ENCODE measurements around the gene SFPQ.
"Not testable (repeated sequence)": the region's sequence is repeated elsewhere in the genome, so short reads cannot be mapped to it uniquely, and the experiment has no call there.

The SFPQ gene

GRCh38 chr1:35192853-35193664 is at the start of gene SFPQ:
TSS of gene SFPQ (minus strand) at chr1:35193145. CDS start at chr1:35193049, 96 bp downstream.
- peak; percentile 83 to 97 (median 91) for DNase-seq (ENCODE audit: low read depth in 4 of 4, low spot score in 1 of 4)

GRCh38 chr1:35236772-35237171 is 43.8 kb upstream of the SFPQ start:
- not testable (repeated sequence) for DNase-seq (ENCODE audit: low read depth in 4 of 4, low spot score in 1 of 4)

- no peak for DNase-seq (ENCODE audit: low read depth in 4 of 4, low spot score in 1 of 4)
Observed at GRCh38 chr1:35231287-35231686, 38.3 kb upstream of the SFPQ start.

- DNase-seq (ENCODE audit: low read depth in 4 of 4, low spot score in 1 of 4), result no peak
Observed at GRCh38 chr1:35229587-35230360, 36.8 kb upstream of the SFPQ start.

GRCh38 chr1:35226546-35226945 is 33.6 kb upstream of the SFPQ start:
- no peak for DNase-seq (ENCODE audit: low read depth in 4 of 4, low spot score in 1 of 4)

- DNase-seq (ENCODE audit: low read depth in 4 of 4, low spot score in 1 of 4), result no peak
Observed at GRCh38 chr1:35223084-35223630, 30.2 kb upstream of the SFPQ start.

GRCh38 chr1:35222322-35223083 is 29.6 kb upstream of the SFPQ start:
- no peak for DNase-seq (ENCODE audit: low read depth in 4 of 4, low spot score in 1 of 4)

- no peak for DNase-seq (ENCODE audit: low read depth in 4 of 4, low spot score in 1 of 4)
Observed at GRCh38 chr1:35220976-35221375, 28.0 kb upstream of the SFPQ start.

- no peak for DNase-seq (ENCODE audit: low read depth in 4 of 4, low spot score in 1 of 4)
Observed at GRCh38 chr1:35215346-35215745, 22.4 kb upstream of the SFPQ start.

GRCh38 chr1:35211120-35211414 is 18.1 kb upstream of the SFPQ start:
- no peak for DNase-seq (ENCODE audit: low read depth in 4 of 4, low spot score in 1 of 4)

- no peak for DNase-seq (ENCODE audit: low read depth in 4 of 4, low spot score in 1 of 4)
Observed at GRCh38 chr1:35210321-35211119, 17.6 kb upstream of the SFPQ start.

GRCh38 chr1:35203295-35203694 is 10.3 kb upstream of the SFPQ start:
- no peak for DNase-seq (ENCODE audit: low read depth in 4 of 4, low spot score in 1 of 4)

- peak; percentile 41 to 49 (median 46) for DNase-seq (ENCODE audit: low read depth in 4 of 4, low spot score in 1 of 4)
Observed at GRCh38 chr1:35202048-35202719, 9.2 kb upstream of the SFPQ start.

GRCh38 chr1:35201631-35202030 is 8.7 kb upstream of the SFPQ start:
- DNase-seq (ENCODE audit: low read depth in 4 of 4, low spot score in 1 of 4), result no peak

GRCh38 chr1:35192056-35192852 is 691 bp downstream of the SFPQ start:
- peak; percentile 81 to 87 (median 82) for DNase-seq (ENCODE audit: low read depth in 4 of 4, low spot score in 1 of 4)

- no peak for DNase-seq (ENCODE audit: low read depth in 4 of 4, low spot score in 1 of 4)
Observed at GRCh38 chr1:35191429-35192055, 1.4 kb downstream of the SFPQ start.

GRCh38 chr1:35190784-35191183 is 2.2 kb downstream of the SFPQ start:
- DNase-seq (ENCODE audit: low read depth in 4 of 4, low spot score in 1 of 4), result no peak

- no peak for DNase-seq (ENCODE audit: low read depth in 4 of 4, low spot score in 1 of 4)
Observed at GRCh38 chr1:35188578-35189392, 4.2 kb downstream of the SFPQ start.

Measured in stimulated activated CD4-positive, alpha-beta T cell treated with anti-CD3 and anti-CD28 coated beads, Interleukin-1b, Interleukin-23, amount 100 ng/mL, for 24 hours (primary cell).